Keratinocyte (primary cell): ENCODE results near the gene FAM186B. TPM values are rescaled to one million over a fixed set of nuclear protein-coding genes. Genes with fewer than 3 reads are reported as not detected.

ENCODE experiments used
- DNase-seq: peaks from one replicate; pipeline ENCODE4 v3.0.0-alpha.2; 2011; ENCODE audit warnings: low read depth, missing footprints, low spot score
- FAIRE-seq: peaks from 2 replicates; lab custom pipeline; 2011; peaks lifted over from hg19 to GRCh38; lab: Jason Lieb, UNC
- H2AFZ ChIP-seq: 2 replicates; pipeline ENCODE4 v1.6.0; 2012; ENCODE audit warnings: low read length, control low read depth, inconsistent platforms; ENCODE audit not compliant: control insufficient read depth
- H3K27ac ChIP-seq: 2 replicates; pipeline ENCODE4 v1.5.1; 2011; ENCODE audit warnings: low read length; ENCODE audit not compliant: control insufficient read depth, insufficient read depth
- H3K27me3 ChIP-seq: 3 replicates; pipeline ENCODE4 v1.6.0; 2011; ENCODE audit warnings: low read length; ENCODE audit not compliant: control insufficient read depth, insufficient read depth; ENCODE audit errors: extremely low read depth
- H3K36me3 ChIP-seq, 2 experiments: 2 replicates in 1 of 2; 3 replicates in 1 of 2; pipeline ENCODE4 v1.5.1; 2011; ENCODE audit warnings: low read length in 2 of 2, mild to moderate bottlenecking in 1 of 2; ENCODE audit not compliant: control insufficient read depth in 2 of 2, insufficient read depth in 2 of 2; ENCODE audit errors: extremely low read depth in 1 of 2
- H3K4me1 ChIP-seq: 3 replicates; pipeline ENCODE4 v1.5.1; 2011; ENCODE audit warnings: low read length; ENCODE audit not compliant: control insufficient read depth, insufficient read depth; ENCODE audit errors: extremely low read depth
- H3K4me2 ChIP-seq: 3 replicates; pipeline ENCODE4 v1.6.0; 2011; ENCODE audit warnings: low read depth, low read length; ENCODE audit not compliant: control insufficient read depth, insufficient read depth; ENCODE audit errors: extremely low read depth
- H3K4me3 ChIP-seq, 3 experiments: fragments of 200-600 bp in 1 of 3; sonication (generic) in 1 of 3; 2 replicates in 2 of 3; 3 replicates in 1 of 3; pipeline ENCODE4 v1.5.1; 2011 to 2016; ENCODE audit warnings: low read length in 3 of 3, mild to moderate bottlenecking in 3 of 3, control low read depth in 2 of 3, inconsistent platforms in 1 of 3, low read depth in 1 of 3, mixed read lengths in 1 of 3, mixed run types in 1 of 3, moderate library complexity in 1 of 3; ENCODE audit not compliant: control insufficient read depth in 2 of 3, insufficient read depth in 2 of 3; ENCODE audit errors: extremely low read depth in 1 of 3
- H3K79me2 ChIP-seq: 2 replicates; pipeline ENCODE4 v1.6.0; 2012; ENCODE audit warnings: low read length; ENCODE audit not compliant: control insufficient read depth, insufficient read depth
- H3K9ac ChIP-seq: 3 replicates; pipeline ENCODE4 v1.6.0; 2011; ENCODE audit warnings: low read length; ENCODE audit not compliant: control insufficient read depth, insufficient read depth; ENCODE audit errors: extremely low read depth
- H3K9me1 ChIP-seq: 3 replicates; pipeline ENCODE4 v1.6.0; 2011; ENCODE audit warnings: low read length; ENCODE audit not compliant: control insufficient read depth, insufficient read depth; ENCODE audit errors: extremely low read depth
- H3K9me3 ChIP-seq: 2 replicates; pipeline ENCODE4 v1.5.1; 2012; ENCODE audit warnings: low read depth, low read length; ENCODE audit not compliant: control insufficient read depth
- H4K20me1 ChIP-seq: 3 replicates; pipeline ENCODE4 v1.6.0; 2011; ENCODE audit warnings: low read length; ENCODE audit not compliant: control insufficient read depth, insufficient read depth; ENCODE audit errors: extremely low read depth
- EZH2 ChIP-seq: IDR thresholded peaks from one replicate; pipeline ENCODE4 v1.6.1; 2012; ENCODE audit warnings: inconsistent platforms, mild to moderate bottlenecking, low read length, moderate library complexity
- dilution Hi-C: fragments of 300-500 bp; cut with MboI; formaldehyde crosslinking; loops from one replicate; pipeline ENCODE4 v1.7.0; 2020; ENCODE audit warnings: low sequenced_read_pairs; ENCODE audit not compliant: extremely low pct_ligation_motif_present
- polyA plus RNA-seq, 5 experiments: library from polyadenylated mRNA; depleted of rRNA in 3 of 5; stranded (reverse) in 3 of 5; stranded (forward) in 1 of 5; unstranded in 1 of 5; fragments of >200 nt; gene quantifications; 1 replicate in 1 of 5; 2 replicates in 3 of 5; 3 replicates in 1 of 5; pipeline versions ENCODE4 v1.2.1 to v1.2.3, GENCODE V29; 2011 to 2012; ENCODE audit warnings: missing spikeins in 2 of 5, low read depth in 1 of 5, low replicate concordance in 1 of 5
- TF ChIP-seq, protein P1 (sequence below), 3 experiments: IDR thresholded peaks in 1 of 3; conservative IDR thresholded peaks in 1 of 3; optimal IDR thresholded peaks in 1 of 3; 2 replicates in 2 of 3; 3 replicates in 1 of 3; pipeline versions ENCODE3 to v1.5.1; 2011; ENCODE audit warnings: low read length in 3 of 3, mild to moderate bottlenecking in 3 of 3, moderate library complexity in 2 of 3, control low read depth in 1 of 3, inconsistent platforms in 1 of 3; ENCODE audit not compliant: insufficient read depth in 2 of 3; ENCODE audit errors: extremely low read depth in 1 of 3

FAM186B gene
- polyA plus RNA-seq, 1 donor (not counting 4 experiments of a cell fraction or from before 2014, with no cell fraction given), result 0.13 TPM

GRCh38 chr12:49565406-49566265 is 39.8 kb downstream of the FAM186B start:
- dilution Hi-C loops, result no loop called here
- DNase-seq, result no peak
- Histone ChIP-seq H3K4me3 (no peak overlapping the region), H3K4me2 (no peak overlapping the region), H4K20me1 (no peaks in the 10 kb centered on the region), H3K79me2 (peaks cover 31% of the 10 kb centered on the region), H3K4me1 (peaks cover 10% of the 10 kb centered on the region), H3K36me3 (peaks cover 24 to 28% of the 10 kb centered on the region in 2 experiments), H3K27me3 (no peaks in the 10 kb centered on the region), H3K9me3 (no peaks in the 10 kb centered on the region), H3K9me1 (no peaks in the 10 kb centered on the region), H3K27ac (no peak overlapping the region), H3K9ac (no peak overlapping the region), H2AFZ (no peak overlapping the region)
- TF ChIP-seq EZH2, result no peak
- TF ChIP-seq, protein P1, sequence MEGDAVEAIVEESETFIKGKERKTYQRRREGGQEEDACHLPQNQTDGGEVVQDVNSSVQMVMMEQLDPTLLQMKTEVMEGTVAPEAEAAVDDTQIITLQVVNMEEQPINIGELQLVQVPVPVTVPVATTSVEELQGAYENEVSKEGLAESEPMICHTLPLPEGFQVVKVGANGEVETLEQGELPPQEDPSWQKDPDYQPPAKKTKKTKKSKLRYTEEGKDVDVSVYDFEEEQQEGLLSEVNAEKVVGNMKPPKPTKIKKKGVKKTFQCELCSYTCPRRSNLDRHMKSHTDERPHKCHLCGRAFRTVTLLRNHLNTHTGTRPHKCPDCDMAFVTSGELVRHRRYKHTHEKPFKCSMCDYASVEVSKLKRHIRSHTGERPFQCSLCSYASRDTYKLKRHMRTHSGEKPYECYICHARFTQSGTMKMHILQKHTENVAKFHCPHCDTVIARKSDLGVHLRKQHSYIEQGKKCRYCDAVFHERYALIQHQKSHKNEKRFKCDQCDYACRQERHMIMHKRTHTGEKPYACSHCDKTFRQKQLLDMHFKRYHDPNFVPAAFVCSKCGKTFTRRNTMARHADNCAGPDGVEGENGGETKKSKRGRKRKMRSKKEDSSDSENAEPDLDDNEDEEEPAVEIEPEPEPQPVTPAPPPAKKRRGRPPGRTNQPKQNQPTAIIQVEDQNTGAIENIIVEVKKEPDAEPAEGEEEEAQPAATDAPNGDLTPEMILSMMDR (optimal IDR thresholded peaks at IDR 0.05 in 1 of 3, IDR thresholded peaks at IDR 0.05 in 1 of 3, conservative IDR thresholded peaks at IDR 0.05 in 1 of 3; ENCODE audit: extremely low read depth in 1 of 3, insufficient read depth in 2 of 3, low read length in 3 of 3), result no peak
- FAIRE-seq, result no peak

DNA sequence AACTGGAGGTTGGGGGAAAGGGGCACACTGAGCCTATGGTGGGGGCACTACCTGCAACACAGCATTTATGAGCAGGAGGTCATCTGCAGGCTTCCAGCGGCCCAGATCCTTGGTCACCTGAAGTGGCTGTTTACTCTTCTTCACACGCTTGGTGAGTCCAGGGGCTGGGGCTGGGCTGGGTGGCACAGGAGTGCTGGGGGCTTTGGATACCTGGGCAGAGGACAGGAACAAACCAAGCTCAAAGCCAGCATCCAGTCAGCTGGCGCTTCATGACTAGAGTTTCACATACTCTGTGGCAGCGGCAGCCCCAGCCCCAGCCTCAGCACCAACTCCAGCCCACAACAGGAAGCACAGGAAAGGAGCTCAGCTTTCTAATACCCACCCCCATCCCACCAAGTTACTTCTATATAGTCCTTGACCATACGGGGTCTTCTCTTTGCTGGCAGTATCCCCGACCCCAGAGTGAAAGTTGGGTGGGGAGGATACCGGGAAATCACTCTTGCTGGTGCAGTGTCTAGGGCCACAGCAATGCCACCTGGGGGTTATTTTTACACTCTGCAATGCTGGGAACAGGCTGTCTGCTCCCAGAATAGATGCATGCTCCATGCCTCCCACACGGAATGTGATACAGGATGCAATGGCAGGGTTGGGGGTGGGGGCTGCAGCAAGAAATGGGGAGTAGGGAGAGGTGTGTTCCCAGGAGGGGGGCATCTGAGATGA is 40.6 kb downstream of the FAM186B start:
- no peak overlapping the region for H3K27ac ChIP-seq
- no peaks in the 10 kb centered on the region for H3K9me1 ChIP-seq
- no peaks in the 10 kb centered on the region for H4K20me1 ChIP-seq
- H3K9me3 ChIP-seq, result no peaks in the 10 kb centered on the region
- H3K36me3 ChIP-seq, result peaks cover 29 to 31% of the 10 kb centered on the region in 2 experiments
- H2AFZ ChIP-seq, result no peak overlapping the region
- H3K9ac ChIP-seq, result no peak overlapping the region
- no peaks in the 10 kb centered on the region for H3K27me3 ChIP-seq
- no peak overlapping the region for H3K4me3 ChIP-seq
- H3K4me2 ChIP-seq, result no peak overlapping the region
- dilution Hi-C loops, result no loop called here
- TF ChIP-seq, protein P1 (optimal IDR thresholded peaks at IDR 0.05 in 1 of 3, IDR thresholded peaks at IDR 0.05 in 1 of 3, conservative IDR thresholded peaks at IDR 0.05 in 1 of 3; ENCODE audit: extremely low read depth in 1 of 3, insufficient read depth in 2 of 3, low read length in 3 of 3), result no peak
- no peak for TF ChIP-seq EZH2
- H3K79me2 ChIP-seq, result peaks cover 28% of the 10 kb centered on the region
- FAIRE-seq, result no peak
- H3K4me1 ChIP-seq, result peaks cover 10% of the 10 kb centered on the region
- DNase-seq, result no peak
